Activated naive CD4-positive, alpha-beta T cell treated with anti-CD3 and anti-CD28 coated beads, Interleukin-2, amount 50 U/mL, for 72 hours (primary cell): ENCODE results near the gene PEF1. TPM values are rescaled to one million over a fixed set of nuclear protein-coding genes. Genes with fewer than 3 reads are reported as not detected.

Experiments
- ATAC-seq, 2 donors: fragments of 150-1000 bp; cut with Tn5 transposase; 2 replicates each; pipeline ENCODE4 v1.10.0; 2021; ENCODE audit warnings: mild to moderate bottlenecking in 2 of 2, moderate library complexity in 2 of 2
- DNase-seq, 2 donors: peaks; one replicate each; pipeline ENCODE4 v3.0.0; 2021 to 2022; ENCODE audit warnings: low spot score in 2 of 2
- H3K27ac Mint-ChIP-seq, 2 donors: one replicate each; pipeline ENCODE4 v1.8.0; 2022; ENCODE audit warnings: mild to moderate bottlenecking in 2 of 2, mixed read lengths in 2 of 2
- H3K36me3 Mint-ChIP-seq, 2 donors: one replicate each; pipeline ENCODE4 v1.8.0; 2022; ENCODE audit warnings: mixed read lengths in 2 of 2
- H3K9me3 Mint-ChIP-seq, 2 donors: one replicate each; pipeline ENCODE4 v1.8.0; 2022; ENCODE audit warnings: mixed read lengths in 2 of 2
- total RNA-seq, 2 donors: library from RNA; stranded (reverse); gene quantifications; one replicate each; pipeline ENCODE4 v1.2.3, GENCODE V29; 2022

PEF1 gene
- total RNA-seq, 2 donors from 2014 or later = 55.4 to 55.8 TPM

DNA sequence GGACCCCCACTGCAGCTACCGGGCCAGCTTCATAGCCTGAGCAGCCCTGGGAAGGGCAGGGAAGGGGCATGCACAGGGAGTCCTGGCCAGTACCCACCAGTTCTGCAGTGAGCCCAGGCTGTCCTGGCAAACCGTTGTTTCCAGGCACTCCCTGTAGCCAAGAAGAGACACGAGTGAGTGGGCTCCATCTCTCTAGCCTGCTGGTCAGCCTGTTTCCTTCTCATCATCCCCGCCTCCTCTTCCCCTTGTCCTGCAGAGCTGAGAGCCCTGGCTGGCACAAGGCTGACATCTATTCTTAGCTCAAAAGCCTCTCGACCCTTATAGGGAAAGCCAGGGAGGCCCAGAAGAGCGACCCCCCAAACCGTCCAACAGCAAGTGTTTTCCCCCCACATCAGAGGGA is 30.5 kb upstream of the PEF1 start:
- Mint-ChIP-seq H3K36me3 (no peaks in the 10 kb centered on the region), H3K27ac (no peak overlapping the region), H3K9me3 (no peaks in the 10 kb centered on the region)
- ATAC-seq (no peak), DNase-seq (no peak)

DNA sequence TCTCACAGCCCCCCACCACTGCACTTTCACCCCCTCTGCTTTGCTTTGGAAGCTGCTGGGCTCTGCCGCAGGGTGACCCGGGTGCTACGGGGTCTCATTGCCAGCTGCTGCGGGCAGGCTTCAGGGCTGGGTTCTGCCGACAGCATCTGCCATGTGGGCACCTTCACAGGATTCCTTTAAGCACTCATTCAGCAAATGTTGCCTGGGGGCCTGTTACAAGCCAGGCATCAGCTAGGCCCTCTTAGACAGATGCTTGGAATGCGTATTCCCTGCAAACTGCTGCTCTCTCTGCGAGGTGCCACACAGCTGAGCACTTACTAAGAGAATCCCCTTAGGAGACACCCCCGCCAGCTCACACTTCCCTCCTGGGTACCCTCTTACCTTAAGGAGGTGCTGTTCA is 29.9 kb upstream of the PEF1 start:
- ATAC-seq = no peak
- no peak overlapping the region for H3K27ac Mint-ChIP-seq
- no peak for DNase-seq
- H3K9me3 Mint-ChIP-seq = no peaks in the 10 kb centered on the region
- H3K36me3 Mint-ChIP-seq = no peaks in the 10 kb centered on the region

GRCh38 chr1:31673433-31673832 is 28.8 kb upstream of the PEF1 start:
- ATAC-seq = no peak
- Mint-ChIP-seq H3K36me3 (no peaks in the 10 kb centered on the region), H3K27ac (peak overlapping the region in 1 of 2 donors; percentile 24), H3K9me3 (no peaks in the 10 kb centered on the region)
- no peak for DNase-seq

GRCh38 chr1:31672986-31673385 is 28.3 kb upstream of the PEF1 start:
- no peak for DNase-seq
- Mint-ChIP-seq H3K9me3 (no peaks in the 10 kb centered on the region), H3K36me3 (no peaks in the 10 kb centered on the region), H3K27ac (no peak overlapping the region)
- ATAC-seq = no peak

GRCh38 chr1:31671561-31672201 is 27.0 kb upstream of the PEF1 start:
- no peak for ATAC-seq
- no peak overlapping the region for H3K27ac Mint-ChIP-seq
- H3K9me3 Mint-ChIP-seq = no peaks in the 10 kb centered on the region

GRCh38 chr1:31671147-31671546 is 26.5 kb upstream of the PEF1 start:
- H3K9me3 Mint-ChIP-seq = no peaks in the 10 kb centered on the region
- DNase-seq = no peak
- no peak for ATAC-seq
- H3K36me3 Mint-ChIP-seq = no peaks in the 10 kb centered on the region
- H3K27ac Mint-ChIP-seq = no peak overlapping the region

More at GRCh38 chr1:31671561-31672201, 27.0 kb upstream of the PEF1 start:
- no peaks in the 10 kb centered on the region for H3K36me3 Mint-ChIP-seq
- no peak for DNase-seq

GRCh38 chr1:31670593-31670964 is 25.9 kb upstream of the PEF1 start:
- H3K9me3 Mint-ChIP-seq = no peaks in the 10 kb centered on the region
- H3K27ac Mint-ChIP-seq = peak overlapping the region in 1 of 2 donors; percentile 14
- DNase-seq (no peak), ATAC-seq (no peak)
- no peaks in the 10 kb centered on the region for H3K36me3 Mint-ChIP-seq

DNA sequence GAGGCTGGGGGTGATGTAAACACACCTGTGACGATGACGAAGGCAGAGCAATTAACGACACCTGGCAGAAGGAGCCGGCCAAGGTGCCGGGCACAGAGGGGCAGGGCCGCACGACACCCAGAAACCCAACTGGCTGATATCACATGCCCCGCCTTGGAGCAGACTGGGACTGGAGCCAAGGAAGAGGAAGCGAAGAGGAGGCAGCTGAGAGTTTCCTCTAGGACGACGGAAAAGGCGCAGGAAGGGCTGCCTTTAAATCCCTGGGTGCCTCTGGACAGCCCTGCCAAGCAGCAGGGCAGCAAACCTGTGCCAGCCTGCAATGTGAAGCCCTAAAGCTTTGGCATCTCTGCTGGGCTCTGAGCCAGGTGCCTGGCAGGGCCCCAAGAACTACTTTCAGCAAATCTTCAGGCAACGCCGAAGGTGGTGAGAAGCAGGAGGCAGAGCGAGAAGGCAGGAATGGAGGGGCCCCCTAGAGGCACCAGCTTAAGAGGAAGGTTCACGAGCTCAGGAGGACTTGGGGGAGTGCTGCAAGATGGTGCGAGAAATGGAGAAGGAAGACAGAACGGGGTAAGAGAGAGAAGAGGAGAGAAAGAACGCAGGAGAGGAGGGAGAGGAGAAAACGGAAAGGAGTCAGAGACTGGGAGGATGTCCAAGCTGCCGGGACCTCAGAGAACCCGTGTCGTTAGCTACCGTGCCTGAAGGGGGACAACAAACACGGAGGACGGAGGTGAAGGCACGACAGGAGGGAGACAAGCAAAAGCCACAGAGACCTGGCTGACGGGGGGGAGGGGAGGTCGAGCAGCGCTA is 25.3 kb upstream of the PEF1 start:
- ATAC-seq (peak in 1 of 2 donors; percentile 69), DNase-seq (peak in 1 of 2 donors; percentile 21)
- no peaks in the 10 kb centered on the region for H3K36me3 Mint-ChIP-seq
- H3K9me3 Mint-ChIP-seq = no peaks in the 10 kb centered on the region
- peak overlapping the region in 1 of 2 donors; percentile 14 for H3K27ac Mint-ChIP-seq

- Mint-ChIP-seq H3K9me3 (no peaks in the 10 kb centered on the region), H3K36me3 (no peaks in the 10 kb centered on the region), H3K27ac (no peak overlapping the region)
- no peak for DNase-seq
- ATAC-seq = no peak
These were observed 24.7 kb upstream of the PEF1 start for GRCh38 chr1:31669433-31669785.

- Mint-ChIP-seq H3K9me3 (no peaks in the 10 kb centered on the region), H3K36me3 (no peaks in the 10 kb centered on the region), H3K27ac (no peak overlapping the region)
- ATAC-seq (no peak), DNase-seq (no peak)
These were observed 23.7 kb upstream of the PEF1 start for GRCh38 chr1:31668303-31668883.

GRCh38 chr1:31667065-31667785 is 22.5 kb upstream of the PEF1 start:
- no peak for ATAC-seq
- DNase-seq = no peak
- no peaks in the 10 kb centered on the region for H3K9me3 Mint-ChIP-seq
- H3K36me3 Mint-ChIP-seq = no peaks in the 10 kb centered on the region
- H3K27ac Mint-ChIP-seq = no peak overlapping the region

GRCh38 chr1:31666263-31666963 is 21.7 kb upstream of the PEF1 start:
- ATAC-seq (no peak), DNase-seq (no peak)
- H3K9me3 Mint-ChIP-seq = no peaks in the 10 kb centered on the region
- H3K27ac Mint-ChIP-seq = no peak overlapping the region
- H3K36me3 Mint-ChIP-seq = no peaks in the 10 kb centered on the region

- DNase-seq (no peak), ATAC-seq (no peak)
- H3K9me3 Mint-ChIP-seq = no peaks in the 10 kb centered on the region
- H3K27ac Mint-ChIP-seq = no peak overlapping the region
- no peaks in the 10 kb centered on the region for H3K36me3 Mint-ChIP-seq
These were observed 20.7 kb upstream of the PEF1 start for GRCh38 chr1:31665234-31665878.

GRCh38 chr1:31664528-31664927 is 19.9 kb upstream of the PEF1 start:
- H3K9me3 Mint-ChIP-seq = no peaks in the 10 kb centered on the region
- ATAC-seq = no peak
- DNase-seq = no peak
- no peaks in the 10 kb centered on the region for H3K36me3 Mint-ChIP-seq
- no peak overlapping the region for H3K27ac Mint-ChIP-seq

- H3K27ac Mint-ChIP-seq = no peak overlapping the region
- DNase-seq = peak in 1 of 2 donors; percentile 76
These were observed 19.2 kb upstream of the PEF1 start for GRCh38 chr1:31663622-31664452.

More at GRCh38 chr1:31663622-31664452, 19.2 kb upstream of the PEF1 start:
- peak; percentile 40 to 48 for ATAC-seq
- Mint-ChIP-seq H3K36me3 (no peaks in the 10 kb centered on the region), H3K9me3 (no peaks in the 10 kb centered on the region)
